CD4-positive, alpha-beta T cell treated with Interleukin-4 for 1 hour (primary cell): Measurements from ENCODE around the gene RAD52.

Experiments
- DNase-seq, 2 donors: peaks; one replicate each; pipeline ENCODE4 v3.0.0-alpha.2; 2020 to 2022

RAD52 gene

DNA sequence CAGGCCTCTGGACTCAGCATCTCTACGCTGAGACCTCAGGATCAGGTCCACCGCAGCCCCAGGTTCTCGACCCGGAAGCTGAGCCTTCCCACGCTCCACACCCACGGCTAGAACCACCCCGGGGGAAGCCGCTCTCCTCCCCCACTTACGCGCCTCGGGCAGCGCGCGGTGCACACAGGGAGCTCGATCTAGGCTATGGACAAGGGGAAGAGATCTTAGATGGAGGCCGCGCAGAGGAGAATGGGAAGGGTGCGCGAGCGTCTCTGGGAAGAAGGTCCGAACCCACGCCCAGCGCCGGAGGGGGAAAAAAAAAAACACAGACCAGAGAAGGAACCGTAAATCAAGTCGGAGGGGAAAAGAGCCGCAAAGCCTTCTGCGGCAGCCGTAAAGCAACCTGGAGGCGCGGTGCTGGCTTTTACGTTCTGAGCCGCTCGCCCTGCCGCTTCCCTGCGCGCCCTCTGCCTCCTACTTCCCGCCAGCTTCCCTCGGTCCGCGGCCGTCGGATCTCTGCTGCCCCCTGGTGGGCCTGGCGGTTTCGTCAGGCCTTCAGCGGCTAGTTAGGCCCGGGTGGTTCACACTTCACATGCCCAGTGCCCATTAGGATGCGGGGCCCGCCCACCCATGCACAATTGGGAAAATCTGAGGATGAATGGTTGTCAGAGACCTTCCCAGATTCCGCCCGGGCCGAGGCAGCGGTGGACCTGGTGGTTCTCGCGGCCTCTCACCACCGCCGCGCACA lies at the start of gene RAD52:
TSS of gene RAD52 (minus strand) at position 242 of the 739 bp plus-strand sequence. CDS start 16,636 bp downstream, outside the sequence.
- DNase-seq, result peak; percentile 97 to 98

DNA sequence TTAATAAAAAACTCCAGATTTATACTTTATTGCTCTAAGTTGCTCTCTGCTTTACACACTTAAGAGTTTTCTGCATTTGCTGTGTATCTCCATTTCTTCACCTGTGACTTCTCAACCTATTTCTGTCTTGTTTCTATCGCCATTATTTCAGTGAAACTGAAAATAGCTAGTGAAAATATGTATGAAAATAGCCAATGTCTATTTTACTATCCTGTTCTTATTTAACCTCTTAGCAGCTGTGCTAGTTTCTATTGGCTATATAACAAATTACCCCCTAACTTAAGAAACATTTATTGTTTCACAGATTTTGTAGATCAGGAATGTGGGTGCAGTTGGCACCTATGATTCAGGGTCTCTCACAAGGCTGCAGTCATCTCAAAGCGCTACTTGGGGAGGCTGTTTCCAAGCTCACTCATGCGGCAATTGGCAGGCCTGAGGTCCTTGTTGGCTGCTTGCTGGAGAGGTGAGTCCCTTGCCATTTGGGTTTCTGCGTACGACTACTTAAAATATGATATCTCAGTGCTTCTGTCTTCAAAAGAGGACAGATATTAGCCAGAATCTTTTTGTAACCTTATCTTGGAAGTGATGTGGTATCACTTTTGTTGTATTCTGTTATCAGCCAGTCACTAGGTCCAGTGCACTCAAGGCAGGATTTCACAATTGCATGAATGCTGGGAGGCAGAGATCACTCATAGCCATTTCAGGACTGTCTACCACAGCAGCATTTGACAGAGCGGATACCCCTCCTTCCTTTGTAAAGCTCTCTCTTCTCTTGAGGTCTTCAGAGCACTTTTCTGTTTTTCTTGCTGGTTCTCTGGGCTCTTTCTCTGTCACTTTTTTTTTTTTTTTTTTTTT lies 48.8 kb upstream of the RAD52 start:
- no peak for DNase-seq

DNA sequence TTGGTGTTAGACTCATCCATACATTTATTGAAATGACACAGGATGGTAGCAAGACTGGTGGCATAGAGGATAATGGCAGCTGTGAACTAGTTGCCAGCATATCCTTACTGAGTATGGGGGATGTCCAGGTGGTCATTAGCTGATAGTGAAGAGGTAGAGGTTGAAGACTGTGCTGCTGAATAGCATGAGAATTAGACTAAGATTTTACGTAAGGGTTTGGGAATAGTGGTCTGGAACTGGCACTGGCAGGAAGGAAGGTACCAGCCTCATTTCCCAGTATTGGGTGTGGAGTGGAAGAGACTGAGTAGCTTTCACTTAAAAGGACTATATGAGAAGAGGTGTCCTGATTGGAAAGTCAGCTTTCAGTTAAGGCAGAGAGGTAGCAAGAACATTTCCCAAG lies 48.0 kb upstream of the RAD52 start:
- DNase-seq, result no peak

DNA sequence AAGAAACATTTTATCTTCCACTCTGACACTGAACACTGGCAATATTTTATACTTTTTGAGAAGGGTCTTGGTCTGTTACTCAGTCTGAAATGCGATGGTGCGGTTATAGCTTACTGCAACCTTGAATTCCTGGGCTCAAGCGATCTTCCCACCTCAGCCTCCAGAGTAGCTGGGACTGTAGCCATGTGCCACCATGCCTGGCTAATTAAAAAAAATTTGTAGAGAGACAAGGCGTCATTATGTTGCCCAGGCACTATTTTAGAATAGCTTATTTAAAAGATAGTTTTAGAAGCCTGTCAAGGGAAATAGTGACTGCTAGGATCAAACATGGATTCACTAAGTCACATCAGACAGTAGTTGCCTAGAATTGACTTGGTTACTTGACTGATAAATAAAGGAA lies 47.4 kb upstream of the RAD52 start:
- no peak for DNase-seq

DNA sequence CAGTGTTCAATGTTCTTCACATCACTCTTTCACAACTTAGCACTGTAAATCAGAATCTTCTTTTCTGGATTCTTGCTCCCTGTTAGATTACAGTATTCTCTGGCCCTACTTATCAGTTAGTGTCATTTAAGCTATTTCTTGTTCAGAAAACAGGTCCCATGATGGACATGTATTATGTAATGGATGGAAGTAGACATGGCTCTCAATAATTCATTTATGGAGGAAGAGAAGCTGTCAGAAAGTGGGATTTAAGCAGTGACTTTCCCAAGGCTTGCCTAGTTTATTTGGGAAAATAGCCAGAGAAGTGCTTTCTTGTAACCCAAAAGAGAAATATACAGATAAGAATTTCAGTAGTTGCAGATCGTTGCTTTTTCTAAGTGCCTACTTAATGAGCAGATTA lies 43.2 kb upstream of the RAD52 start:
- DNase-seq, result no peak

DNA sequence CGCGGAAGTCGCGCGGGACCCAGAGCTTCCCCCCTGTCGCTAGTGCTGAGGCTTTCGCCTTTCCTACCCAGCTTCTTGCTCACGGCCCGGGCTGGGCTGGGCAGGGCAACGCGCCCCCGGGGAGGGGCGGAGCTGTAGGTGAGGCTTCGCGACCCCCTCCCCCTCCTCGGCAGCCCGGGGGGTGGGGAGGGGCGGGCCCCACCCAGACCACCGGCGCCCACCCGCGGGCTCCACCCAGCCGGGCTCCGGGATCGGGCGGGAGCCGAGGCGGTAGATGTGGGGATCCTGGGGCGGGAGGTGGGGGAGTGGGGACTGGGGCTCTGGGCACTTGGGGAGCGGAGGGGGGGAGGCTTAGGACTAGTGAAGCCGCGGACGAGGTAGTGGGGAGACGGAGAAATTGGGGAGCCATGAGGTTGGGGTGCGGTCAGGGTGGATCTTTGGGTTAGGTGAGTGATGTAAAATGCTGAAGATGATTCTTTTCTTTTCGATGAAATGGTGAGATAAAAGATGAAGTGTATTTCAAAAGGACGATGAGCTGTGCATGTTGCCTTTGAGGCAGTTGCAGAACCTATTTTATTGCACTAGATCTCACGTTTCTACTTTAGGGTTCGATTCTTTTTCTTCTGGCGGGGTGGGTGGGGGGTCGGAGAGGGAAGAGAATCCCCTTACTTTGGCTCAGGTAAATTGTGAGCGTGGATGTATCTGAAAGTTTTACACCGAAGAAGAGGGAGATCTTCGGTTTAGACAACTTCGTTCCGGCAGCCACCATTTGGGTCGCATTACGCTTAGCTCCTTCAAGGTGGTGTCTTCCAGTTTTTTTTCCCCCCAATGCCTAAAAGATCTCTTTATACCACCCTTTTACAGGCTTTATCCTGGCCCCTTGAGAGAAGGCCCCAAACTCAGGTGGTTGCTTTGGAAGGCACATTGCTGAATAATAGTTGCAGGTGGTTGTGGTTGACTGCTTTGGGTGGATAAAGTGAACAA lies 42.1 kb upstream of the RAD52 start:
- DNase-seq, result no peak

DNA sequence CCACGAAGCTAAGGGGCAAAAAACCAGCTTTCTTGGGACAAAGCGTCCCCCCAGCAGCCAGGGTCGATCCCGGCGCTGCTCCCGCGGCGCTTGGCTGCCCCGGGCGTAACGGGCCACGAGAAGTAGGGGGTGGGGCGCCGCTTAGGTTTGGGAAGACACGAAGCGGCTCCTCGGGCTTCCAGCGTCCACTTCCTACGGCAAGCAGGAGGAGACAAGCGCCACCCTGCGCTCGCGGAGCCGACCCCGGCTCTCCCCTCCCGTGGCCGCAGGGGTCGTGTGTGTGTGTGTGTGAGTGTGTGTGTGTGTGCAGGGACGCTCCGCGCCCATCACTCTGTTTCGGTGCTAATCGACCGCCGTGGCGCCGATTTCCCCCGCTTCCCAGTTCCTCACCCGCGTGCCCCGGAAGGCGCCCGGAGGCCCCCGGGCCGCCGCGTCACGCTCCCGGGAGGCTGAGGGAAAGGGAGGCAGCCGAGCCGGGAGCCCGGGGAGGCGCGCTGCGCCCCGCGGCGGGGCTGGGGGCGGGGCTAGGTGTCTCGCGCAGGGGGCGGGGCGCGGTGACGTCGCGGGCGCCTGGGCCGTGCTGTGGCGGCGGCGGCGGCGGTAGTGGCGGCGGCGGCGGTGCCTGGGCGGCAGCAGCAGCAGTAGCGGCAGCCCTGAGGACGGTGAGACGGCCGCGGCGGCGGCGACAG lies 41.3 kb upstream of the RAD52 start, which contains the start of gene ERC1:
TSS of gene ERC1 (plus strand) at position 563 of the 689 bp plus-strand sequence. CDS start 36,681 bp downstream, outside the sequence.
- peak; percentile 82 to 88 for DNase-seq

DNA sequence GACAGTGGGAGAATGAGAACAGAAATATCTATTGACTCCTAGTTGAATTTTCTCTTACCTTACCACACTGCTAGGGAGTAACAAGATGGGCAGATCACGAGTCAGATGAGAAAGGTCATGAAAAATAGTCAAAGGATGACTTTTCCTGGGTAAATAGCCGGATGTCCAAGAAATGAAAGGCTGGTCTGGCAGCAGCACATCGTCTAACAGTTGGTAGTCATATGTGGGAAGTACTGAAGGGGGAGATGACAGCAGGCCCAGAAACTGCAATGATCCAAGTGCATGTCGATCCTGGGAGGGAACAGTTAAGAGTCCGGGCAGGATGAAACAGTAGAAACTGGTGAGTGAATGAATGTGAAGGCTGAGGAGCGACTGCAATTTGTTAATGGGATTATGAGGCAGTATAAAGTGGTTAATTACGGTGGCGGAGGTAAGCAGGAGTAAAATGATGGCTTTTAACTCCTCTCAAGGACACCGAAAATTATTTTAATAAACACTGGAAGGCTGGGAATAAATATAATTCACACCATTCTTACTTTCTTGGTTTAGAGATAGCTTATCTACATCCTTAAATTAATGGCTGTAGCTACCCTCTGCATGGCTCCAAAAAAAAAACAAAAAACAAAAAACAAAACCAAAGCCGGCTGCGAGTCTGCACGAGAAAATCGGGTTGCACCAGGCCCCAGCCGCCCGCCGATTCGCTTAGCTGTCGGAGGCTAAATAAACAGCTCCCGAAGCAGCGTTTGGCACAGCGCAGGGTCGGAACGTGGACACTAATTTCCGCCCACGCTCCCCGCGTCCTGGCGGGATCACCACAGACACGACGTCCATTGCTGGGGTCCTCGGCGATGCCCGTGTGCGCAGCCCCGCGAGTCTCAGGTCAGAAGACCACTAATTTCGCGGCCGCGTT lies 40.5 kb upstream of the RAD52 start:
- DNase-seq, result peak; percentile 29 to 41

DNA sequence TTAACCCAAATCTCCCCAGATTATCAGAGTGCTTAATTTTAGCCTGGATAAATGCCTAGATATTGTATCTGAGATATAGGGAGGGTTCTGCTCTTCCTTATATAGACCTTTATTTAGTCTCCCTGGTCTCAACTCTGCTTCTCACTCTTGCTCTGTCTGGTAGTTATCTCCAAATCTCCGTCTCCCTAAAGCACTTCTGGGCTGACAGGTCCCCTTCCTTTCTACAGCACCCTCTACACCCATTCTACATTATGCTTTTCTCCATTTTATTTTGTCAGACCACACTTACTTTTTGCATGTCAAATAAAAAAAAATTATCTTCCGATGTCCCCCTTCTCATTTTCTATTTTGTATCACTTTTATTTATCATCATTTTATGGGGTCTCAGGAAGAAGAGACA lies 39.6 kb upstream of the RAD52 start:
- DNase-seq, result no peak

DNA sequence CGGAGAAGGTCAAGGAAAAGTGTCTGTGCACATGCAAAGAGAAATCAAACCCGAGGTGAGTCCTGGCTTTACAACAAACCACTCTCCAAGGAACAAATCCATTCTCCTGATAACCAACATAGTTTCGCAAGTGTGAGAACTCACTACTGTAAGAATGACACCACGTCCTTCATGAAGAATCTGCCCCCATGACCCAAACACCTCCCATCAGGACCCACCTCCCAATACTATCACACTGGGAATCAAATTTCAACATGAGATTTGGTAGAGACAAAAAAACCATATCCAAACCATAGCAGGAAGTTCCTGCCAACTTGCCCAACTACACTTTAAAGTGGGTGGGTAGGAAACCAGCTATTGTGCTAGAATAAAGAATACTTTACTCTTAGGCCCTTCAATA lies 39.2 kb upstream of the RAD52 start:
- DNase-seq, result no peak

DNA sequence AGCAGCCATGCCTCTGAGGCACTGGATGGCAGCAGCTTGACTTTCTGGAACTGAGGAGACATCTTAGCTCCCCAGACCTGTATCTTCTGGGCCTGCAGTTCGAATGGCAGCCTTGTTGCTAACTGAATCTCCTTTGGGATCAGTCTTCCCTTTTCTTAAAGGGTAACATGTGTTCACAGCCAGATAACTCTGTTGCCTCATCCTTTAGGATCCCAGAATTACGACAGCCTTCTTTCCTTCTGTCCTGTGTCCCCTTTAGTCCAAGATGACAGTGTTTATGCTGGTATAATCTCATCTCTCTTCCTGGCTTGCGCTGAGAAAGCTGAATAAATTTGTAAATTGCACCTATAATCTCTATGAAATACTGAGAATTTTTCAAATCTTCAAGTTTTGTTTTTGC lies 32.5 kb upstream of the RAD52 start:
- no peak for DNase-seq

DNA sequence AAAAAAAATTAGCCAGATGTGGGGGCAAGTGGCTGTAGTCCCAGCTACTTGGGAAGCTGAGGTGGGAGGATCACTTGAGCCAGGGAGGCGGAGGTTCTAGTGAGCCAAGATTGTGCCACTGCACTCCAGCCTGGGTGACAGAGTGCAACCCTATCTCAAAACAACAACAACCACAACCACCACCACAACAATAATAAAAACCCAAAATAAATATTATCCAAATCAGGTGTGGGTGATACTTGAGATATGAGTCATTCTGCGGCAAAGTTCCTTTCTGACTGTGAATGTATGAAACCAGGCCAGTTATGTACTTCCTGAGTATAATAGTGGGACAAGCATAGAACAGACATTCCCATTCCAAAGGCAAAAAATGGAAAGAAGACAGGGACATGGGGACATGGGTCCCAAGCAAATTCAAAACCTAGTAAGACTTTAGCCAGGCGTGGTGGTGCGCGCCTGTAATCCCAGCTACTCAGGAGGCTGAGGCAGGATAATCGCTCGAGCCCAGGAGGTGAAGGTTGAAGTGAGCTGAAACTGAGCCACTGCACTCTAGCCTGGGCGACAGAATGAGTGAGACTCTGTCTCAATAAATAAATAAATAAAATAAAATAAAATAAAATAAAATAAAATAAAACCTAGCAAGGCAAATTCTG lies 31.8 kb upstream of the RAD52 start:
- DNase-seq, result no peak

DNA sequence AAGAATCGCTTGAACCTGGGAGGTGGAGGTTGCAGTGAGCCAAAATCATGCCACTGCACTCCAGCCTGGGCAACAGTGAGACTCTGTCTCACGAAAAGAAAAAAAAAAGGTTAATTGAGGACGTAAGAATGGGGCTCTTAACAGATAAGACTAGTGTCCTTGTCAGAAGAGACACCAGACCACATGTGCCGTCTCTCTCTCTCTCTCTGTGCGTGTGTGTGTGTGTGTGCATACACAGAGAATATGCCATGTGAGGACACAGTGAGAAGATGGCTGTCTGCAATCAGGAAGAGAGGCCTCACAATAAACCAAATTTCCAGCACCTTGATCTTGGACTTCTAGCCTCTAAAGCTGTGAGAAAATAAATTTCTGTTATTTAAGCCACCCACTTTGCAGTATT lies 29.9 kb upstream of the RAD52 start:
- DNase-seq, result no peak

DNA sequence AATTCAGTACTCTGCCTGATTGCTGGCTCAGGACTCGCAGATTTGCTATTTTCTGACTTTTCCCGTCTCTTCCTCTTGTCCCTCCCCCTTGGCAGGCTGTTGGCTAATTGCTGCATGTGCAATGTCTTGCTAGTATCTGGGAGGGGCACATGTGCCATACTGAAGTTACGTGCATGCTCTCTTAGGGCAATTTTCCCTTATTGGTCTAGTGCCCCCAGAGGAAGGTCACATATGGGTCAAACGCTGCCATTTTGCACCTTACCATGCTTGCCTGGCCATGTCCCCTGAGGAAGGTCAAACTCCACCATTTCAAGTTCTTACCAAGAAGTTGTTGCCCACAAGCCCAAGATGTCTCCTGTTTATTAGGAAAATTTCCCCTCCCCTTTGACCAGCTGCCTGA lies 27.7 kb upstream of the RAD52 start:
- DNase-seq, result peak in 1 of 2 donors; percentile 15

DNA sequence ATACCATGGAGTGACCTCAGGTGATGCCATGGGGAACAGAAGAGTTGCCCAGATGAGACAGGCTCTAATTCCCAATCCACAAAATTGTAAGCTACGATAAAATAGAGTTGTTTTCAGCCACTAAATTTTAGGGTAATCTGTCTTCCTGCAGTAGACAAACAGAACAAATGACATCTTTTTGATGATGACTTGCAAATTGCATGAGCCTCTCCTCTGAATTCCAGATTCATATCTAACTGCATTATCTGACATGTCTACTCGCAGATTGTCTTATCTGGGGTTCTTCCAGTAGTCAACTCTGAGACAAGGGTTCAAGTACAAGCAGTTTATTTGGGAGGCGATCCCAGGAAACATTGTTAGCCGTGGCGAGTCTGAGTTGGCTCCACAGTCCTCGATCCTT lies 27.1 kb upstream of the RAD52 start:
- DNase-seq, result no peak

DNA sequence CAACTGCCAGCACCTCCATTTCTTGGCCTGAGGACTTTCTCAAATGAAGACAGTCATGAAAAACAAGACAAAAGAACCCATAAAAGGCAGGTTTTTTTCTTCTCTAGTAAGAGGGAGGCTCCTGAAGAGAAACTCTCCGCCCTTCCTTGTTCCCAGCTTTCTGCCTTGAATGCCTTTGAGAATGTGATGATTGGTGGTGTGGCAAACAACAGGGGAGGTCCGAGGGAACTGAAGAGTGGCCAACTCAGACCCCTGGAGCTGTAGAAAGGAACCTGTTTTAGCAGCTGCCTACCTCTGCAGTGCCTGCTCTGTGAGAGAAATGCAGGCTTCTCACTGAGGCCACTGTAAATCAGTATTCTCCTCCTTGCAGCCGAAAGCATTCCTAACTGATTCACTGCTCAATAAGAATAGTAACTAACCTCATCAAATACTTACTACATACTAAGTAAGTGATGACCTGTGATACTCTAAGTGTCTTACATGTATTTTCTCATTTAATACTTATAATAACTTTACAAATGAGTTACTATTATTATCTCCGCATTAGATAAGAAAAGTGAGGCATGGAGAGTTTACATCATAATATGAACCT lies 24.9 kb upstream of the RAD52 start:
- no peak for DNase-seq

DNA sequence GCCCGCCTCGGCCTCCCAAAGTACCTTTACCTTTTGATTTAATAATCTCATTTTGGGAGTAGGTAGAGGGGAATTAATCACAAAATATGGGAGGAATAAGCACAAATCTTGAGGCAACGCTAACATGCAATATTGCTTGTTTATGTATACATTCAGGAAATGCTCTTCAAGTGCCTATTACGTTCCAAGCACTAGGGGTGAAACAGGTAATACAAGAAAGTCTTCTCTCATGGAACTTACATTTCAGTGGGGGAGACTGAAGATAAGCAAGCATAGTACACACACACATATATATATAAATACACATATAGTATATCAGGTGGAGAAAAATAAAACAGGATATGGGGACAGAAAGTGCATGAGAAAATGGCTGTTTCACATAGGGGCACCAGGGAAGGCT lies 22.5 kb upstream of the RAD52 start:
- DNase-seq, result no peak

DNA sequence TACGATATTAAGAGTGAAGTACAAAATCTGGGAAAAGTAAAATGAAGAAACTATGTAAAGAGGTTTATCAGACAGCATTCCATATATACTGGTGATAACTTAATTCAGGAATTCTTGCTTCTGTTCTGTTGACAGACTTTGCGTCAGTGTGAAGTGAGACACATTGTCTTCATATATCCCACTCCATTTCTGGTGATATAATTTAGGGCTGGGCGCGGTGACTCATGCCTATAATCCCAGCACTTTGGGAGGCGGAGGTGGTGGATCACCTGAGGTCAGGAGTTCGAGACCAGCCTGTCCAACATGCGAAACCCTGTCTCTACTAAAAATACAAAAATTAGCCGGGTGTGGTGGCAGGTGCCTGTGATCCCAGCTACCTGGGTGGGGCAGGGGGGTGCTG lies 20.3 kb upstream of the RAD52 start:
- no peak for DNase-seq

DNA sequence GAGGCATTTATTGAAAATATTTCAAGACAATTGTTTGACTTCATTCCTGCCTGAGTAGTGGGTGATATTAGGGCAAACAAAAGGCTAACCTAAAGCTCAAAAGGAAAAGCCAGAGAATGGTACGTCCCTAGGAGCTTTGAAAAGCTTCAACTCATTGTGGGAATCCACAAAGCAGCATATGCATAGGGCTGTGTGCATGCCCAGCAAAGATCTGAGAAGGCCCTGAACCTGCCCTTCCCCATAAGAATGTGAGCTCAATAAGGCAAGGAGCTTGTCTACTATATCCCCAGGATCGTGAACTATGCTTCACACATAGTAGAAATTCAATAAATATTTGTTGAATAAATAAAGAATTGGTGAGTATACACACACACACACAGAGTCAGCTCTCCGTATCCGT lies 19.1 kb upstream of the RAD52 start:
- no peak for DNase-seq

DNA sequence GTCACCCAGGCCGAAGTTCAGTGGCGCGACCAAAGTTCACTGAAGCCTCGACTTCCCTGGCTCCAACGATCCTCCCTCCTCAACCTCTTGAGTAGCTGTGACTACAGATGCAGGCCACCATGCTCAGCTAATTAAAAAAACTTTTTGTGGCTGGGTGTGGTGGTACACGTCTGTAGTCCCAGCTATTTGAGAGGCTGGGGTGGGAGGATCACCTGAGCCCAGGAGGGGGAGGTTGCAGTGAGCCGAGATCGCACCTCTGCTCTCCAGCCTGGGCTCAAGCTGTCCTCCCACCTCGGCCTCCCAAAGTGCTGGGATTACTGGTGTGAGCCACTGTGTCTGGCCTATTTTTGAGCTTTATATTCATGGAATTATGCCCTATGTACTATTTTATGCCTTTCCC lies 18.1 kb upstream of the RAD52 start:
- no peak for DNase-seq
